ENCODE measurements around the gene TANGO6.

DNA sequence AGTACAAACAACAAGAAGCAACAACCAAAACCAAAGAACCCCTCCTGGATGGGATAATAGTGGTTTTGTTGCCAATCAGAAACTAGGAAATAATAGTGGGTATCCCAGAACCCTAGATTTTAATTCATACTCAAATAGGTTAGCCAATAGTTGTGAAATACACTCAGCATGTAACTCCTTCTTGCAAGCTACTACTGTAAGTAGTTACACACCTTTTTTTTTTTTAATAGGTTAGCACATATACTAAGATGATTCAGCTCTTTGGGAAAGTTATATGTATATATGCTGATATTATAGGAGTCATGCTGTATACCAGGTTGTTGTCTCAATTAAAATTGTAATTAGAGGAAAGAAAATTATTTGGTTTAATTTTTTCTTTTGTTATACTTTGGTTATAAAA lies 169.6 kb downstream of the TANGO6 start:
- TF ChIP-seq, protein P1, sequence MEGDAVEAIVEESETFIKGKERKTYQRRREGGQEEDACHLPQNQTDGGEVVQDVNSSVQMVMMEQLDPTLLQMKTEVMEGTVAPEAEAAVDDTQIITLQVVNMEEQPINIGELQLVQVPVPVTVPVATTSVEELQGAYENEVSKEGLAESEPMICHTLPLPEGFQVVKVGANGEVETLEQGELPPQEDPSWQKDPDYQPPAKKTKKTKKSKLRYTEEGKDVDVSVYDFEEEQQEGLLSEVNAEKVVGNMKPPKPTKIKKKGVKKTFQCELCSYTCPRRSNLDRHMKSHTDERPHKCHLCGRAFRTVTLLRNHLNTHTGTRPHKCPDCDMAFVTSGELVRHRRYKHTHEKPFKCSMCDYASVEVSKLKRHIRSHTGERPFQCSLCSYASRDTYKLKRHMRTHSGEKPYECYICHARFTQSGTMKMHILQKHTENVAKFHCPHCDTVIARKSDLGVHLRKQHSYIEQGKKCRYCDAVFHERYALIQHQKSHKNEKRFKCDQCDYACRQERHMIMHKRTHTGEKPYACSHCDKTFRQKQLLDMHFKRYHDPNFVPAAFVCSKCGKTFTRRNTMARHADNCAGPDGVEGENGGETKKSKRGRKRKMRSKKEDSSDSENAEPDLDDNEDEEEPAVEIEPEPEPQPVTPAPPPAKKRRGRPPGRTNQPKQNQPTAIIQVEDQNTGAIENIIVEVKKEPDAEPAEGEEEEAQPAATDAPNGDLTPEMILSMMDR (IDR thresholded peaks at IDR 0.05) = no peak
- no peak for TF ChIP-seq EP300 (IDR thresholded peaks at IDR 0.05)

Data from ovary (tissue), 3 donors.